VCaP (cell line): ENCODE results near the gene CEACAM21.
"Not testable (repeated sequence)": the region's sequence is repeated elsewhere in the genome, so short reads cannot be mapped to it uniquely, and the experiment has no call there.

Experiments used
- H3K27ac ChIP-seq: fragments of 450-650 bp; 2 replicates; pipeline ENCODE4 v1.5.1; 2017
- TF ChIP-seq, protein P1 (sequence below): fragments of 450-650 bp; conservative IDR thresholded peaks from 2 replicates; pipeline ENCODE4 v1.5.1; 2017; ENCODE audit warnings: mild to moderate bottlenecking, moderate library complexity

Gene CEACAM21

DNA sequence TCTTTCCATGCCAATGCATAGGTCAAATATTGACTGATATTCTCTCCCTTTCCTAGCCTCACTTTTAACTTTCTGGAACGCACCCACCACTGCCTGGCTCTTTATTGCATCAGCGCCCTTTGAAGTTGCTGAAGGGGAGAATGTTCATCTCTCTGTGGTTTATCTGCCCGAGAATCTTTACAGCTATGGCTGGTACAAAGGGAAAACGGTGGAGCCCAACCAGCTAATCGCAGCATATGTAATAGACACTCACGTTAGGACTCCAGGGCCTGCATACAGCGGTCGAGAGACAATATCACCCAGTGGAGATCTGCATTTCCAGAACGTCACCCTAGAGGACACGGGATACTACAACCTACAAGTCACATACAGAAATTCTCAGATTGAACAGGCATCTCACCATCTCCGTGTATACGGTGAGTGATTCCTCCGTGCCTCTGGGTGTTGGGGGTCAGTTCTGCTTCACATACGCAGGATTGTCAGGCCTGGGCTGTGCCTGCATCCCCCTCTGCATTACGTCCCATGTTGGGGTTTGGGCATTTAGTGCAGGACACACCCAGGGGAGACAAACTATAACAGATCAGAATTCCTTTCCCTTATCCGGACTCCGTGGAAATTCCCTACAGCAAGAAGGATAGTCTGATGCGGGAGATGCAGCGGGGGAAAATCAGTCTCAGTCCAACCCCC lies 1.3 kb downstream of the CEACAM21 start:
- H3K27ac ChIP-seq = no peak overlapping the region
- TF ChIP-seq, protein P1, sequence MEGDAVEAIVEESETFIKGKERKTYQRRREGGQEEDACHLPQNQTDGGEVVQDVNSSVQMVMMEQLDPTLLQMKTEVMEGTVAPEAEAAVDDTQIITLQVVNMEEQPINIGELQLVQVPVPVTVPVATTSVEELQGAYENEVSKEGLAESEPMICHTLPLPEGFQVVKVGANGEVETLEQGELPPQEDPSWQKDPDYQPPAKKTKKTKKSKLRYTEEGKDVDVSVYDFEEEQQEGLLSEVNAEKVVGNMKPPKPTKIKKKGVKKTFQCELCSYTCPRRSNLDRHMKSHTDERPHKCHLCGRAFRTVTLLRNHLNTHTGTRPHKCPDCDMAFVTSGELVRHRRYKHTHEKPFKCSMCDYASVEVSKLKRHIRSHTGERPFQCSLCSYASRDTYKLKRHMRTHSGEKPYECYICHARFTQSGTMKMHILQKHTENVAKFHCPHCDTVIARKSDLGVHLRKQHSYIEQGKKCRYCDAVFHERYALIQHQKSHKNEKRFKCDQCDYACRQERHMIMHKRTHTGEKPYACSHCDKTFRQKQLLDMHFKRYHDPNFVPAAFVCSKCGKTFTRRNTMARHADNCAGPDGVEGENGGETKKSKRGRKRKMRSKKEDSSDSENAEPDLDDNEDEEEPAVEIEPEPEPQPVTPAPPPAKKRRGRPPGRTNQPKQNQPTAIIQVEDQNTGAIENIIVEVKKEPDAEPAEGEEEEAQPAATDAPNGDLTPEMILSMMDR = no peak

DNA sequence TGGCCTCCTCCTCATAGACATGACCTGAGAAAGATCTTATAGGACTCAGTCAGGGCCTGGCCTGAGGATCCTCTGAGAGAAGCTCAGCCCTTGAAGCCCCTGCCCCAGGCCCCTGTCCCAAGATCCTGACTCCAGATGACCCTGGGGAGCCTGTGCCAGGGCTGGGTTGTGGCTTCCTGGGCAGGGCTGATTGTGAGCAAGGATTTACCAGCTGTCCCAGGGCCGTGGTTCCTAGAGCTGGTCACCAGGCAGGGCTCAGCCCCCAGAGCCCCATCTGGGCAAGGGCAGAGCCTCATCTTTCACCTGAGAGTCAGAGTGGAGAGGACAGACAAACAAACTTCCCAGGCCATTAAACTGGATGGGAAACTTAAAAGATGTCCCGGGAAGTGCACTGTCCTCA lies 1.9 kb downstream of the CEACAM21 start:
- no peak overlapping the region for H3K27ac ChIP-seq
- TF ChIP-seq, protein P1 = no peak

DNA sequence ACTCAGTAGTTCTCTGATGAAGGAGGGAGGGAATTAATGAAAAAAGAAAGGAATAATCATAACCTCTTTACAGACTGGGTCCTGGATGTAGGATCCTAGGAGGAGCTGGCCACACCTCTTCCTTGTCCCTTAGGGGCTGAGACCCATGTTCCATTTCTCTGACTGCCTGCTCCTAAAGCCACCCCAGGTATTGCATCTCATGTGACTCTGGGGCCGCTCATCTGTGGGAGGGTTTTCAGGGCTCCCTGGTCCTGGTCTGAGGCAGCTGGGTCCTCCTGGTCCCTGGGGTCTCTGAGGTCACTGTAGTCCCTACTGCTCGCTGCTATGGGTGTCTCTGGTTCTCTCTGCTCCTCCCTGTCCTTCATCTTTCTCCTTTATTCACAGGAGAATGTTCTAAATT lies 2.9 kb downstream of the CEACAM21 start:
- no peak overlapping the region for H3K27ac ChIP-seq
- TF ChIP-seq, protein P1 = no peak

DNA sequence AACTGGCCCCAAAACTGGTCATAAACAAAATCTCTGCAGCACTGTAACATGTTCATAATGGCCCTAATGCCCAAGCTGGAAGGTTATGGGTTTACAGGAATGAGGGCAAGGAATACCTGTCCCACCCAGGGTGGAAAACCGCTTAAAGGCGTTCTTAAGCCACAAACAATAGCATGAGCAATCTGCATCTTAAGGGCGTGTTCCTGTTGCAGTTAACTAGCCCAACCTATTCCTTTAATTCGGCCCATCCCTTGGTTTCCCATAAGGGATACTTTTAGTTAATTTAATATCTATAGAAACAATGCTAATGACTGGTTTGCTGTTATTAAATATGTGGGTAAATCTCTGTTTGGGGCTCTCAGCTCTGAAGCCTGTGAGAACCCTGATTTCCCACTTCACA lies 5.1 kb downstream of the CEACAM21 start:
- H3K27ac ChIP-seq = not testable (repeated sequence)

DNA sequence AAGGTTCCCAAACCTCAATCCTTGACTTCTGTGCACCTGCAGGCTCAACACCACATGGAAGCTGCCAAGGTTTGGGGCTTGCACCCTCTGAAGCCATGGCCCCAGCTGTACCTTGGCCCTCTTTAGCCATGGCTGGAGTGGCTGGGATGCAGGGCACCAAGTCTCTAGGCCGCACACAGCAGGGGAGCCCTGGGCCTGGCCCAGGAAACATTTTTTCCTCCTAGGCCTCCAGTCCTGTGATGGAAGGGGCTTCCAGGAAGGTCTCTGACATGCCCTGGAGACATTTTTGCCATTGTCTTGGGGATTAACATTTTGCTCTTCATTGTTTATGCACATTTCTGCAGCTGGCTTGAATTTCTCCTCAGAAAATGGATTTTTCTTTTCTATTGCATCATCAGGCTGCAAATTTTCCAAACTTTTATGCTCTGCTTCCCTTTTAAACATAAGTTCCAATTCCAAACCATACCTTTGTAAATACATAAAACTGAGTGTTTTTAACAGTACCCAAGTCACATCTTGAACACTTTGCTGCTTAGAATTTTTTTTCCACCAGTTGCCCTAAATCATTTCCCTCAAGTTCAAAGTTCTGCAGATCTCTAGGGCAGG lies 6.7 kb downstream of the CEACAM21 start:
- not testable (repeated sequence) for H3K27ac ChIP-seq

DNA sequence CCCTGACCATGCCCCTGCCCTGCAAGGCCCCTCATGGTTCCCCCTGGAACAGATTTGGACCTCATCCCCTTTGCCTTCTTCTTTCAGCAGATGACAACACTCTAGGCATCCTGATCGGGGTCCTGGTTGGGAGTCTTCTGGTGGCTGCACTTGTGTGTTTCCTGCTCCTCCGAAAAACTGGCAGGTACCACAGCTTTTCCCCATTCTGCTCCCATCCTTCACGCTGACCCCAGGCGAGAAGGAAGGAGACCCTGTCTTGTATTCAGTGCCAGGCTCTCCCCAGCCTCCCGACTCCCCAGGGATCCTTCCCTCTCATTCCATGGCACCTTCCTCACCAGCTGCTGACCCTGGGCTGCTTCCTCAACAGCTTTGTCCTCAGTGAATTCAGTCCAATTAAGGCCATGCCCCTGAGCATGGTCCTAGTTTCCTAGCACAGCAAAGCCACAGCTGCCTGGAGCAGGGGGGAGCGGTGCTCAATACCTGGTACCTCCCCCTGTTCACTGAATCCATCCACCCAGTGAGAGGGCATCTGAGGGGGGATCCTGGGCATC lies 8.4 kb downstream of the CEACAM21 start:
- H3K27ac ChIP-seq = no peak overlapping the region
- TF ChIP-seq, protein P1 = no peak

DNA sequence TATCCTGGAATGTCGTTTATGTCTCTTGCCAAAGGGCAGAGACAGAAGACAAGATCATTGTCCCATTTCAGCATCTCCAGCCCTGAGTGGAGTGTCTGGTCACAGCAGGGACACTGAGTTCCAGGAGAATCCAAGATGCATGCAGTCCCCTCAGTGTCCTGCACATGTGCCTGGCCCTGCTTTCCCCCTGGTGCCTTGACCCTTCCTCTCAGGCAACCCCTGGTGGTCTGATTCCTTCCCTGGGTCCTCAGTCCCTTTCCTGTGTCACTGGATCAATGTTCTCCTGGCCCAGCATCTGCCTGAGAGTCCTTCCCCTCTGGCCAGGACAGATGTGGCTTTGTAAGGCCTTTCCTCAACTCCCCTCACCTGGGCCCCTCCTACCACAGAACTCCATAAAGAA lies 9.0 kb downstream of the CEACAM21 start:
- TF ChIP-seq, protein P1 = no peak

DNA sequence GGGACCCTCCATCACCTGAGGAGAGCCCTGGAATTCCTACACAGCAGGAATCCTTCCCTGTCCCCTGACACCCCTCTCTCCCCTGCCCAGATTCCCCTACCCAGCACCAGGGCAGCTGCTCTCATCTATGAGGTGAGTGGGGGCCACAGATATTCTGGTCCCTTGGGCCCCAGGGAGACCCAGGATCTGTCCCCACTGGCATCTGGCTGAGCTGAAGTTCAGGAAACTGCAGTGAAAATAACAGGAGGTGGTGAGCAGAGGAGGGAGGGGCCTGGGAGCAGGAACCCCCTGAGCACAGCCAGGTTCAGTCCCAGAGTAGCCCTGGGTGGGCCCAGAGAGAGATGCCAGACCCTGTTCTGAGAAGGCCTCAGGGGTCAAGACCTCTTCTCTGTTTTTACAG lies 10.1 kb downstream of the CEACAM21 start:
- TF ChIP-seq, protein P1 = no peak
- no peak overlapping the region for H3K27ac ChIP-seq

More for the DNA sequence above, 9.0 kb downstream of the CEACAM21 start:
- no peak overlapping the region for H3K27ac ChIP-seq
